NCI-H2196 (cell line): ENCODE measurements around the gene KCNK2.

Source experiments
- DNase-seq: peaks from one replicate; lab custom pipeline; 2025; ENCODE audit not compliant: unreplicated experiment; lab: John Stamatoyannopoulos, UW

KCNK2 gene, protein sequence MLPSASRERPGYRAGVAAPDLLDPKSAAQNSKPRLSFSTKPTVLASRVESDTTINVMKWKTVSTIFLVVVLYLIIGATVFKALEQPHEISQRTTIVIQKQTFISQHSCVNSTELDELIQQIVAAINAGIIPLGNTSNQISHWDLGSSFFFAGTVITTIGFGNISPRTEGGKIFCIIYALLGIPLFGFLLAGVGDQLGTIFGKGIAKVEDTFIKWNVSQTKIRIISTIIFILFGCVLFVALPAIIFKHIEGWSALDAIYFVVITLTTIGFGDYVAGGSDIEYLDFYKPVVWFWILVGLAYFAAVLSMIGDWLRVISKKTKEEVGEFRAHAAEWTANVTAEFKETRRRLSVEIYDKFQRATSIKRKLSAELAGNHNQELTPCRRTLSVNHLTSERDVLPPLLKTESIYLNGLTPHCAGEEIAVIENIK

GRCh38 chr1:215082532-215083382 is at the start of gene KCNK2:
KCNK2 (plus strand) TSS chr1:215082737; CDS start chr1:215083386, 649 bp downstream.
- no peak for DNase-seq

GRCh38 chr1:215032911-215033526 is 49.5 kb upstream of the KCNK2 start:
- DNase-seq = no peak

DNA sequence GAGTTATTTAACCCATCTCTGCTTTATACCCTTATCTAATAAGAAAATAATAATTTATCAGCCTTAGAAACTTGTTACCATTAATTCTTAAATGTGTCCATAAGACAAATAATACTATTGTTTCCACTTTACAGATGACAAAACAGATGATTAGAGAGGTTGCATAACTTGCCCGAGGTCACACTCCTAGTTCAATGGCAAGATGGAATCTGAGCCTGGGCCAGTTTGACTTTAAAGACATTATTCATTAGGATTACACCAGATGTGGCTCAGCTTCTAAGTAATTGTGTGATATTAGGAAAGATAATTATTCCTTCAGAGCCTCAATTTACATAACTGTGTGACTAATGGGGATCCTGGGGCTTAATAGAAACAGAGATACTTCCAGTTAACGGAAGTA is 42.3 kb upstream of the KCNK2 start:
- no peak for DNase-seq

DNA sequence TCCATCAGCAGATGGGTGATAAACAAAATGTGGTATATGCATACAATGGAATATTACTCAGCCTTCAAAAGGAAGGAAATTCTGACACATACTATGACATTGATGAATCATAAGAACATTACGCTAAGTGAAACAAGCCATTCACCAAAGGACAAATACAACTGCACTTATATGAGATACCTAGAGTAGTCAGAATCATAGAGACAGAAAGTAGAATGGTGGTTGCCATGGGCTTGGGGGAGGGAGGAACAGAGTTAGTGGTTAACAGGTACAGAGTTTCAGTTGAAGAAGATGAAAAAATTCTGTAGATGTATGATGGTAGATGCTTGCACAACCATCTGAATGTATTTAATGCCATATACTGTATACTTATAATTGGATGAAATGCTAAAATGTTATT is 39.1 kb upstream of the KCNK2 start:
- DNase-seq = no peak

DNA sequence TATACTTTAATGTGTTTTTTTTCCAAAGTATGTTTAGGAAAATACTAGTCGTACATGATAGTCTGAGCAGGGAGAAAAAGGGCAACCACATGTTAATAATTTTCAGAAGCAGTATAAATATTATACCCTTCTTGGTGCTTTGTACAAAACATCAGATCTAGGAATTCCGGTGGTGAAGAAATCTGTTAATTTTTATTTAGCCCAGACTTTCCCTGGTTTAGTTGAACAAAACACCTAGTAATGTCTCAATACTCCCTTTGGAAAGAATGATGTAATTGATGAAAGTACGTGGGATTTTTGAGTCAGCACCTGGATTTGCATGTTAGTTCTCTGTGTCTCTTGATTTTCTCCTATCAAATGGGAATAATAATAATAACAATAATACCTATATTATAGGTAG is 38.4 kb upstream of the KCNK2 start:
- DNase-seq = no peak

DNA sequence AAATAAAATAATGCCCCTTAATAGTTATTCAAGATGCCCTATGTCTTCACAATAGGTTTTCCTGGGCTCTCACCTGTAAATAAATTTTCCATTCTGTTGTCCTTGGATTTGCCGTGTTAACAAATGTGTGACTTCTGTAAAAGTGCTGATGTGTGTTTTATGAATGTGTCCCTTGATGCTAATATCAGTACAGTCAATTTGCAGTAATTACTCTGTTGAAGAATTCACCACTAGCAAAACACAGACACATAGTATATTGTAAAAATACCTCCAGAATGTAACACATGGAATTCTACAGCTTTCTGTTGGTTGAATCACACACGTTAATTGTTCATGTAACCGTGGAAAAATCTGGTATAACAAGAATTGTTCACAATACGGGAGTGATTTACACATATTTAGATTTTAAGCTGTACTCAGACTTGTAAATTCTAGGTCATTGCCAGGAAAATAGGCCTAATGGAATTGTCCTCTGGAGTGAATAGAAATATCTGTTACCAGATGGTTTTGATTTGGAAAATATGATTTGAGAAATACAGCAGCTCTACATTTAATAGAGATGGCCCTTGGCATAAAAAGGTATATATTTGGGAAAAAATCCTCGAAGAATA is 36.7 kb upstream of the KCNK2 start:
- DNase-seq = no peak

DNA sequence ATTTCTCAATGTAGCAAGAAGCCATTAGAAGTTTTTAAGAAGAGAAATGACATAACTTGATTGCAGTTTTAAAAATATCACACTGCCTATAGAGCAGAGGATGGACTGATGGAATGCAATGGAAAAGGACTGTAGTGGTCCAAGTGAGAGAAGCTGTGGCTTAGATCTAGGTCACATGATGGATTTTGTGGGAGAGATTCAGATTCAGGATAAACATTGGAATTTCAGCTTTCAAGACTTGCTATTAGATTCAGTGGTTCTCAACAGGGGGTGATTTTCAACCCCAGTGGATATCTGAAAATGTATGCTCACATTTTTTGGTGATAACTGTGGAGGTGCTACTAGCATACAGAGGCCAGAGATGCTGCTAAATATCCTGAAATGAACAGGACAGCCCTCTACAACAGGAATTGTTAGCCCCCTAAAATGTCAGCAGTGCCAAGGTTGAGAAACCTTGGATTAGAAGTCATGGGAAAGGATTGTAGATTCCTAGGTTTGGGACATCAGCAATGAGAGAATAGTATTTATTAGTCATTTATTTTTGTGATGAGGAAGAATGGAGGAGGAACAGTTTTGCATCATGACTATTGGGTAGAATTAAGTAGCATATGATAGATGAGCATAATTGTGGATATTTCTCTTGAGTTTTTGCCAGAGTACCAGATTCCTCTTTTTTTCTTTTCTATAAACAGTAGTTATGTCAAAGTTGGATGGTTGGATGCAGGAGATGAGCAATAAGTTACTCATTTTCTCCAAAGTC is 30.1 kb upstream of the KCNK2 start:
- no peak for DNase-seq

DNA sequence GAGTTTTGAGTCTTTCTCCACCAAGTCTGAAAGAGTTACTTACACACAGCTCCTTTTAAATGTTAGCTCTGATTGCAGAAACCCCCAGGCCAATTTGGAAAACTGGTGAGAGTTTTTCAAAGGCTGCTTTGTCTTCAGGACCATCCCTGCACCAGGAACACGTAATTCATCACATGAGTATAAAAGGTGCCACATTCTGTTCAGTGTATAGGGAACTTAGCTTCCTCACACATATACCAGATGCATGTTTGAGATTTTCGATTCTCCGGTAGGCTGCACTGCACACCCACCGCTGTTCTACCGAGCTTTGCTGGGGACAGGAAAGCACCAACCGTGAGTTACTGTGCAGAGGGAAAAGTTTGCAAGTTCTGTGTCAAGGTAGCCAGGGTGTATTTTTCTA is 28.3 kb upstream of the KCNK2 start:
- DNase-seq = no peak

DNA sequence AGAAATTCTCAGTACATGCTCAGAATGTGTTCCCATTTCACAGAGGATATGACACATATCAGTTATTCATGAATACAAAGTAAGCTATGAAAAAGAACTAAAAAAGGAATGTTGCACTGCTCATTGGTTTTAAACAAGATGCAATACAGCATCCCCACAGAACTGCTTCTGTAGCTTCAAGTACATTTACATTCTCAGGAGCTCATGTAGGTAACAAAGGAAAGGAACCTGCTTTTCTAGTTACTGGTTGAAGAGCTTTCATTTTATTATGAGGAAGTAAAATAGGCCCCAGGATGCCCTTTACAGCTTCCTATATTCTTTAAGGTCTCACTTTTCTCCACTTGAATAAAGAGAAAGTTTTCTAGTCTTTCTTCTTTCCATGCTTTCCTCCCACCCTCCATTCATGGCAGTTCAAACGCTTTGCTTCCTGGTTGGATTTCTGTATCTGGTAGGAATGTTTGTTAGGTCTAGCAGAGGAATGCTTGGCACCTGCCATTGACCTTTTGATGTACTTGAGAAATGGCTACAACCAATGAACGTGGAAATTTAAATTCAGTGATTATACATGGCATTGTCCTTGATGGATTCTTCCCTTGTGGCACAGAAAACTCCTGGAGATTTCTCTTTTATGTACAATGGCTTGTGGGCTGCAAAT is 27.1 kb upstream of the KCNK2 start:
- DNase-seq = no peak

GRCh38 chr1:215056584-215056983 is 26.0 kb upstream of the KCNK2 start:
- no peak for DNase-seq

- no peak for DNase-seq
These were observed 22.6 kb upstream of the KCNK2 start for GRCh38 chr1:215059947-215060346.

- no peak for DNase-seq
These were observed 18.2 kb upstream of the KCNK2 start for GRCh38 chr1:215064327-215064726.

GRCh38 chr1:215071078-215071477 is 11.5 kb upstream of the KCNK2 start:
- DNase-seq = no peak

DNA sequence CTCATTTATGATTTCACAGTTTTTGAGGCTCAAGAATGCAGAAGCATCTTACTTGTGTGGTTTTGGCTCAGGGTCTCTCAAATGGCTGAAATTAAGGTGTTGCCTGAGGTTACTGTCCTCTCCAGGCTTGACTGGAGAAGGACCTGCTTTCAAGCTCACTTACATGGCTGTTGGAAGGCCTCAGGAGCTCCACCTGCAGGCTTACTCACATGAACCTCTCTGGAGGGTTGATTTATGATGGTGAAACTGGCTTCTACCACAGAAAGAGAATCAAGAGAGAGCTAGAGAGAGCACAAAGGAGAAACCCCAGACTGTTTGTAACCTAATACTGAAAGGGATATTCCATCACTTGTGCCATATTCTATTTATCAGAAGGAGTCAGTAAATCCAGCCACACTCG is 6.2 kb upstream of the KCNK2 start:
- DNase-seq = no peak

- DNase-seq = no peak
These were observed 3.1 kb upstream of the KCNK2 start for GRCh38 chr1:215079456-215079855.

DNA sequence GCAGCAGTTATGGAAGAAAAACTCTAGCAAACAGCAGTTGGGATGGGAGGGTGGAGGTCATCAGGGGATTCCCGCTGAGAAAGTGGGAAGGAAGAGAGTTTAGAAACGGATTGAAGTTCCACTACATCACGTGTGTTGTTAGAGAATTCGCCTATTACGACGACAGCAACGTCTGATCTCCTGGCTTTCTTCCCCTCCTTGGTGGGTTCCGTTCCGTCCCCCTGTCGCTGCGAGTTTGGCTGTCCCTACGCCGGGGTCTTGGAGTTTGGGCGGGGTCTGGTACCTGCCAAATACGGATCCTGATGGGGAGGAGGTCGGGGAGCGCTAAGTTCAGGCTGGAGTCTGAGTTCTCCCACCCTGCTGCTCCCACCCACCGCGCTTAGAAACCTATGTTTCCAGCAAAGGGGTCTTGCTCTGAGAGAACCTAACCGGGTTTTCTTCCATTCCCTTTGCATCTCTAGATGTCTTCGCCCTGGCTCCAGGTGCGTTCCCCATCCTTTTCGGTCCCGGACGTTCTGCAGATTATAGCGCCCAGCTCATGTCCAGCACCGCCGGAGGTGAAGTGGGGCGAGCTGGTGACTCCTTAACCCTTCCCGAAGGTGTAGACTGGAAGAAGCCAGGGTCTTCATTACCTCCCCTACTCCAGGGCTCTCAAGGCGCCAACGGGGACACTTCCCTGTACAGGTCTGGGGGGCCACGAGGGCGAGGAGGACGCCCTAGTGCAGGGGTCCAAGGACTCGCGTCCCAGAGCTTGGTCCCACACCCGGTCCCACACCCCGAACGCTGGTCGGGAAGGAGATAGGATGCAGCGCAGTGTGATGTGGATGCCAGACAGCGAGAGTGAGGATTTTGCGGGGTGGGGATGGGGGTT is 641 bp upstream of the KCNK2 start:
- DNase-seq = no peak

DNA sequence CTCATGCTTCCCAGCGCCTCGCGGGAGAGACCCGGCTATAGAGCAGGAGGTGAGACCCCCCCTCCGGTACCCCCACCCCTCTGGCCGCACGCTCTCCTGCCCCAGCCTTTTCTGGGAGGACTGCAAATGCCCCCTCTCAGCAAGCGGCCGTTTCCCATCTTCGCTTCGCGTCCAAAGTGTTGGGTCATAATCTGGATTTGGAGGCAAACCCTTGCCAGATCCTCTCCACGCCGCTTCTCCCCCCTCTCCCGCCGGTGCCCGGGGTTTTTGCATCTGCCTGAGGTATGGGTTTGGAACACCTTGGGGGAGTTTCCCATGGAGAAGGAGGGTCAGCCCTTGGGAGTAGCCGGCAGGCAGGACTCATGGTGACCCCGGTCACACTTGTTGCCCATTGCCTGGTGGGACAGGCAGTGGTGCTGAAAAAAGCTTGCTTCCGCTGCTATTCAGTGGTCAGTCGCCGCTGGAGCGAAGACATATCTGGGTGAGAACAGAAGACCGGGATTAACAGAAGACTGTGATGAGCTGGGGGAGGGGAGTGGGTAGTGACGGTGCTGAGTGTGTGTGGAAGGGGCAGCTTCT is 935 bp downstream of the KCNK2 start:
- DNase-seq = no peak

DNA sequence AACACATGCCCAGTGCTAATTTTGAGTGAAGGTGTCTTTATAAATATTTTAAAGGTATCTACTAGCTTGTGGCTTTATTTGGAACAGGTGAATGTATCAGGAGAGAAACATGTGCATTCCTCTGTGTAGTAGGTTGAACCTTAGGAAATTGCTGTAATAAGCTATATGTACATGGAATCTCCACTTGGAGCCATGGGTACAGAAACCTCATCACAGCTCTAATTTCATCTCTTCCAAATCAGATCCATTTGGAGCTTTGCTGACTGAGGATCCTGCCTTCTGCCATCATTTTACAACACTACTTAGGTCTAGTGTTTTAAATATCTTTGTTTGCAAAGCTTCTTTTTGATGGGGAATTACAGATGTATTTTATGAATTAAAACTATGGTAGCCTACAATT is 2.1 kb downstream of the KCNK2 start:
- DNase-seq = no peak

DNA sequence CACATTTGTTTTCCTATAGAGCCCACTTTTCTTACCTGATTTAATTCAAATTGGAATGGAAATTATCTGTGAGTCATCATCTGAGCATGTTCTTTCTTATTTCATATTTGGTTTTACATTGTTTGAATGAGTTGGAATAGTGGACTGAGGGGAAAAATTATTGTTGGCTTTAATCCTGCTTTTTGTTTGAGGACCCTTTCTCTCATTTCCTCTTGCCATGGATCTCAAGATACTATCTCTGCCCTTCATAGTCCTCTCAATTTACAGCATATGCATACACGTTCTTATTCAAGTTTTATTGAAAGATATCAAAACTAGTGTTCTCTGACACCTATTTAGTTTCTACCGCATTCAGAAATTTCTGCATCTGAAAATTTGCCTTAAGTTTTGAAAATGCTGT is 5.1 kb downstream of the KCNK2 start:
- DNase-seq = no peak
